Measurements from ENCODE around the gene ANXA7. TPM values are rescaled to one million over a fixed set of nuclear protein-coding genes. Genes with fewer than 3 reads are reported as not detected.
"Not testable (repeated sequence)": the region's sequence is repeated elsewhere in the genome, so short reads cannot be mapped to it uniquely, and the experiment has no call there.

Gene ANXA7
- total RNA-seq, 1 donor from 2014 or later, result 63.2 TPM

GRCh38 chr10:73398024-73398423, 15.8 kb downstream of the ANXA7 start:
- H3K27ac ChIP-seq, result no peak overlapping the region
- H3K4me3 ChIP-seq, result no peak overlapping the region
- H3K36me3 ChIP-seq, result peaks cover 37 to 56% of the 10 kb centered on the region in 2 donors
- H3K9me3 ChIP-seq, result no peaks in the 10 kb centered on the region
- H3K27me3 ChIP-seq, result no peaks in the 10 kb centered on the region
- H3K4me1 ChIP-seq, result no peaks in the 10 kb centered on the region
- intact Hi-C loops (cut with DNase I), result no loop called here
- DNase-seq (ENCODE audit: low spot score in 2 of 2), result no peak
- TF ChIP-seq CTCF (IDR thresholded peaks at IDR 0.05), result no peak

GRCh38 chr10:73394325-73394724, 19.5 kb downstream of the ANXA7 start:
- H3K27me3 ChIP-seq; H3K27ac ChIP-seq; H3K4me1 ChIP-seq; H3K9me3 ChIP-seq; H3K4me3 ChIP-seq; intact Hi-C loops (cut with DNase I); DNase-seq (ENCODE audit: low spot score in 2 of 2): not testable (repeated sequence)
- peaks cover 34 to 56% of the 10 kb centered on the region in 2 donors for H3K36me3 ChIP-seq

- DNase-seq (ENCODE audit: low spot score in 2 of 2), result no peak
- no peak for TF ChIP-seq CTCF (IDR thresholded peaks at IDR 0.05)
- intact Hi-C loops (cut with DNase I), result no loop called here
- Histone ChIP-seq H3K27ac (no peak overlapping the region), H3K27me3 (no peaks in the 10 kb centered on the region), H3K4me3 (no peak overlapping the region), H3K4me1 (no peaks in the 10 kb centered on the region), H3K36me3 (peaks cover 37 to 62% of the 10 kb centered on the region in 2 donors), H3K9me3 (no peaks in the 10 kb centered on the region)
Observed at GRCh38 chr10:73388228-73388627, 25.6 kb downstream of the ANXA7 start.

GRCh38 chr10:73386583-73386982, 27.3 kb downstream of the ANXA7 start:
- no peak overlapping the region for H3K27ac ChIP-seq
- H3K9me3 ChIP-seq, result no peaks in the 10 kb centered on the region
- DNase-seq (ENCODE audit: low spot score in 2 of 2), result no peak
- TF ChIP-seq CTCF (IDR thresholded peaks at IDR 0.05), result no peak
- H3K4me1 ChIP-seq, result no peaks in the 10 kb centered on the region
- H3K27me3 ChIP-seq, result no peaks in the 10 kb centered on the region
- H3K4me3 ChIP-seq, result no peak overlapping the region
- peaks cover 52 to 78% of the 10 kb centered on the region in 2 donors for H3K36me3 ChIP-seq
- intact Hi-C loops (cut with DNase I), result no loop called here

GRCh38 chr10:73379064-73379748, 34.7 kb downstream of the ANXA7 start:
- H3K9me3 ChIP-seq, result no peaks in the 10 kb centered on the region
- no peak overlapping the region for H3K4me3 ChIP-seq
- no peaks in the 10 kb centered on the region for H3K4me1 ChIP-seq
- no peak for TF ChIP-seq CTCF (IDR thresholded peaks at IDR 0.05)
- H3K36me3 ChIP-seq, result peaks cover 80 to 95% of the 10 kb centered on the region in 2 donors
- H3K27ac ChIP-seq, result no peak overlapping the region
- no peak for DNase-seq (ENCODE audit: low spot score in 2 of 2)
- no peaks in the 10 kb centered on the region for H3K27me3 ChIP-seq
- intact Hi-C loops (cut with DNase I), result no loop called here

- Histone ChIP-seq H3K4me3 (no peak overlapping the region), H3K4me1 (no peaks in the 10 kb centered on the region), H3K27ac (no peak overlapping the region), H3K36me3 (peaks cover 64 to 92% of the 10 kb centered on the region in 2 donors), H3K27me3 (no peaks in the 10 kb centered on the region), H3K9me3 (no peaks in the 10 kb centered on the region)
- no peak for TF ChIP-seq CTCF (IDR thresholded peaks at IDR 0.05)
- intact Hi-C loops (cut with DNase I), result no loop called here
- no peak for DNase-seq (ENCODE audit: low spot score in 2 of 2)
Observed at GRCh38 chr10:73376679-73377078, 37.2 kb downstream of the ANXA7 start.

Data from ascending aorta (tissue), 2 donors.